GM12878 (cell line): ENCODE measurements around the gene SNAP29. TPM values are rescaled to one million over a fixed set of nuclear protein-coding genes. Genes with fewer than 3 reads are reported as not detected.

Experiments used
- ATAC-seq: fragments of 200-7000 bp; cut with Tn5 transposase; 3 replicates; pipeline ENCODE4 v1.9.1; 2020; ENCODE audit warnings: mild to moderate bottlenecking, moderate library complexity
- BruUV-seq: library from RNA; stranded (reverse); fragments of 400-500 nt; replicated peaks from 2 replicates; lab custom pipeline; 2021; lab: Mats Ljungman, UMichigan
- CTCF ChIA-PET: fragments of 300-600 bp; sonication (Branson Sonifier 250); formaldehyde crosslinking; extraction: SDS; loops from one replicate; lab custom pipeline; 2021; ENCODE audit warnings: inconsistent platforms; lab: Yijun Ruan, JAX
- POLR2A ChIA-PET: fragments of 350-600 bp; formaldehyde crosslinking; extraction: SDS; loops from one replicate; lab custom pipeline; 2021; ENCODE audit warnings: inconsistent platforms; lab: Charles Lee
- RAD21 ChIA-PET: fragments of 300-600 bp; sonication (Branson Sonifier 250); formaldehyde crosslinking; loops from one replicate; lab custom pipeline; 2023; ENCODE audit warnings: antibody characterized with exemption; ENCODE audit not compliant: unreplicated experiment; lab: Charles Lee
- SMC1A ChIA-PET: fragments of 300-600 bp; sonication (Branson Sonifier 250); formaldehyde crosslinking; loops from one replicate; lab custom pipeline; 2023; ENCODE audit not compliant: unreplicated experiment, uncharacterized antibody; lab: Charles Lee
- DNase-seq: peaks from one replicate; pipeline ENCODE4 v3.0.0-alpha.2; 2011; ENCODE audit warnings: low read depth, low spot score
- FAIRE-seq: peaks from 3 replicates; lab custom pipeline; 2011; peaks lifted over from hg19 to GRCh38; lab: Jason Lieb, UNC
- H2AFZ ChIP-seq: 2 replicates; pipeline ENCODE4 v1.6.0; 2011; ENCODE audit warnings: low read depth, low read length, control low read depth; ENCODE audit not compliant: control insufficient read depth
- H3K27ac ChIP-seq: 2 replicates; pipeline ENCODE4 v1.5.1; 2011; ENCODE audit warnings: control low read depth; ENCODE audit not compliant: control insufficient read depth, insufficient read depth
- H3K27me3 ChIP-seq, 2 experiments: replicated peaks in 1 of 2; 2 replicates each; pipeline versions ENCODE4 v1.6.0 to v1.6.1; 2011; ENCODE audit warnings: low read length in 1 of 2; ENCODE audit not compliant: control insufficient read depth in 2 of 2, insufficient read depth in 2 of 2
- H3K36me3 ChIP-seq, 2 experiments: 2 replicates each; pipeline ENCODE4 v1.5.1; 2011; ENCODE audit warnings: low read length in 1 of 2; ENCODE audit not compliant: control insufficient read depth in 2 of 2, insufficient read depth in 2 of 2
- H3K4me1 ChIP-seq: 2 replicates; pipeline ENCODE4 v1.6.1; 2011; ENCODE audit warnings: mild to moderate bottlenecking, low read length, moderate library complexity, mixed read lengths; ENCODE audit not compliant: control insufficient read depth, insufficient read depth
- H3K4me2 ChIP-seq: 2 replicates; pipeline ENCODE4 v1.6.0; 2011; ENCODE audit warnings: control low read depth; ENCODE audit not compliant: control insufficient read depth, insufficient read depth
- H3K4me3 ChIP-seq: fragments of 200-600 bp; sonication (generic); 2 replicates; pipeline ENCODE4 v1.5.1; 2016
- H3K79me2 ChIP-seq: 2 replicates; pipeline ENCODE4 v1.6.0; 2011; ENCODE audit warnings: low read length; ENCODE audit not compliant: control insufficient read depth, insufficient read depth
- H3K9ac ChIP-seq: 2 replicates; pipeline ENCODE4 v1.8.0; 2011; ENCODE audit warnings: low read length, control low read depth, mixed read lengths; ENCODE audit not compliant: control insufficient read depth, insufficient read depth
- H3K9me3 ChIP-seq: replicated peaks from 3 replicates; pipeline ENCODE4 v1.5.1; 2011; ENCODE audit warnings: mild to moderate bottlenecking, low read length; ENCODE audit not compliant: control insufficient read depth, insufficient read depth
- H4K20me1 ChIP-seq: 2 replicates; pipeline ENCODE4 v1.6.0; 2011; ENCODE audit not compliant: control insufficient read depth, insufficient read depth
- BRCA1 ChIP-seq: IDR thresholded peaks from 2 replicates; pipeline ENCODE4 v1.6.1; 2011; ENCODE audit warnings: low read depth, low read length, improper control_type of control experiment
- HDGF ChIP-seq: fragments of 450-650 bp; IDR thresholded peaks from 2 replicates; pipeline ENCODE4 v1.6.1; 2016; ENCODE audit warnings: antibody characterized with exemption
- IKZF1 ChIP-seq: fragments of 450-650 bp; conservative IDR thresholded peaks from 2 replicates; pipeline ENCODE4 v1.6.1; 2017; ENCODE audit warnings: antibody characterized with exemption, mild to moderate bottlenecking
- JUND ChIP-seq: IDR thresholded peaks from 2 replicates; pipeline ENCODE4 v1.6.1; 2012; ENCODE audit warnings: low read depth, mild to moderate bottlenecking, low read length, improper control_type of control experiment, moderate library complexity
- SIX5 ChIP-seq: IDR thresholded peaks from 2 replicates; pipeline ENCODE4 v1.6.1; 2011; ENCODE audit warnings: mild to moderate bottlenecking, low read depth, low read length, moderate library complexity; ENCODE audit not compliant: severe bottlenecking
- SREBF1 ChIP-seq: IDR thresholded peaks from 2 replicates; pipeline ENCODE4 v1.6.1; 2012; ENCODE audit warnings: mild to moderate bottlenecking, low read length
- TAF1 ChIP-seq: IDR thresholded peaks from 2 replicates; pipeline ENCODE4 v1.6.1; 2011; ENCODE audit warnings: mild to moderate bottlenecking, low read depth, low read length, borderline replicate concordance
- TCF3 ChIP-seq: IDR thresholded peaks from 2 replicates; pipeline ENCODE4 v1.6.1; 2012; ENCODE audit warnings: low read depth, mild to moderate bottlenecking, low read length, borderline replicate concordance; ENCODE audit not compliant: insufficient read depth
- ZZZ3 ChIP-seq: IDR thresholded peaks from 2 replicates; pipeline ENCODE4 v1.6.1; 2011; ENCODE audit warnings: low read depth; ENCODE audit not compliant: control insufficient read depth, insufficient read length
- WGBS: methylation state at CpG from one replicate; pipeline ENCODE4 v1.1.6; 2016; ENCODE audit warnings: low lambda C conversion rate; ENCODE audit not compliant: insufficient replicate concordance, insufficient coverage; ENCODE audit errors: missing lambda C conversion rate; 5-methylcytosine and 5-hydroxymethylcytosine counted together
- in situ Hi-C: fragments of 300-500 bp; cut with MboI; formaldehyde crosslinking; loops from 9 replicates; pipeline ENCODE4 v1.14.3; 2018; ENCODE audit warnings: mixed read lengths
- intact Hi-C: fragments of 100-400 bp; cut with micrococcal nuclease; formaldehyde crosslinking; loops from one replicate; pipeline ENCODE4 v1.14.2; 2022; ENCODE audit not compliant: unreplicated experiment
- polyA plus RNA-seq, 11 experiments: library from polyadenylated mRNA; depleted of rRNA in 4 of 11; unstranded in 6 of 11; stranded (reverse) in 5 of 11; fragments of >200 nt; fragmentation: Nextera tagmentation in 4 of 11; fragmentation: Illumina TruSeq in 1 of 11; extraction: Ambion mirVana in 4 of 11; extraction: Trizol in 1 of 11; gene quantifications; 1 replicate in 1 of 11; 2 replicates in 10 of 11; pipeline versions ENCODE4 v1.2.1 to v1.2.3, GENCODE V29; 2011 to 2016; ENCODE audit warnings: inconsistent platforms in 2 of 11, missing spikeins in 2 of 11, low read depth in 1 of 11
- total RNA-seq, 4 experiments: library from RNA; depleted of rRNA in 3 of 4; stranded (reverse); fragments of >200 nt in 3 of 4; fragmentation: Illumina TruSeq in 1 of 4; extraction: Trizol in 1 of 4; gene quantifications; 2 replicates each; pipeline versions ENCODE4 v1.2.1 to v1.2.3, GENCODE V29; 2013 to 2021
- TF ChIP-seq, protein P1 (sequence below): fragments of 450-650 bp; IDR thresholded peaks from 2 replicates; pipeline ENCODE4 v1.6.1; 2017; ENCODE audit warnings: mild to moderate bottlenecking, low read depth, inconsistent platforms; ENCODE audit not compliant: poor library complexity, severe bottlenecking
- TF ChIP-seq, protein P2 (sequence below): fragments of 450-650 bp; IDR thresholded peaks from 2 replicates; pipeline ENCODE4 v1.6.1; 2017; ENCODE audit warnings: mild to moderate bottlenecking, moderate library complexity
- TF ChIP-seq, protein P3 (sequence below): fragments of 450-650 bp; IDR thresholded peaks from 2 replicates; pipeline ENCODE4 v1.6.1; 2017; ENCODE audit warnings: low read depth, mild to moderate bottlenecking, moderate library complexity

The SNAP29 gene
- total and polyA plus RNA-seq, 10 of the 15 experiments (the other 5 are each of a cell fraction or from before 2014, with no cell fraction given): 4.7 to 45.7 (median 27.9) TPM

DNA sequence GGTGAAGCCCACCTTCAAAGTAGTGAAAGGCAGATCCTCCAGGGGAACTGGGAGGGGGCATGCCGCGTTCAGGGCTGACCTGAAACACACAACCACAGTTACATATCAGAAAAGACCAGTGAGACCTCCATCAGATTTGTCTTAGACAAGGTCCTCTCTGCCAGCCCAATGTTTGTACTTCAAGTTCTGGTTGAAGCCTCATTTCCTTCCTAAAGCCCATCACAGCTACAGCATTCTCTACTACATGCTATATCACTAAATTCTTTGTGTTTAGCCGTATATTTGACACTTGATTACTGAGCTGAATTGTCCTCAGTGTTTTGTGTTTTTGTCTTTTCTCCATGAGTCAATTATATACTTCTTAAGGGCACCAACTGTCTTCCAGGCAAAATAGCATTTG, 40.3 kb upstream of the SNAP29 start:
- no peak overlapping the region for H2AFZ ChIP-seq
- H3K36me3 ChIP-seq: peaks cover 10 to 11% of the 10 kb centered on the region in 2 experiments; a peak in 3 of 4 replicates
- no peak overlapping the region for H3K4me2 ChIP-seq
- no peak overlapping the region for H3K4me3 ChIP-seq
- DNase-seq: no peak
- no TSS peak for BruUV-seq
- H3K9me3 ChIP-seq: no peaks in the 10 kb centered on the region
- 99% methylated on average over 3 of the region's 3 CpGs for WGBS
- H3K27me3 ChIP-seq: no peaks in the 10 kb centered on the region
- no peak for FAIRE-seq
- SMC1A ChIA-PET: interaction anchor here (0.6 kb wide), 1 partner anchor 854 kb away, joined by 3 read pairs; no protein-coding TSS in a partner anchor
- no peak for ATAC-seq
- POLR2A ChIA-PET: no interaction called here
- no peak overlapping the region for H3K27ac ChIP-seq
- CTCF ChIA-PET: no interaction called here
- intact Hi-C loops (no loop called here), in situ Hi-C loops (no loop called here)
- H3K9ac ChIP-seq: no peak overlapping the region
- no peaks in the 10 kb centered on the region for H4K20me1 ChIP-seq
- no peaks in the 10 kb centered on the region for H3K4me1 ChIP-seq
- H3K79me2 ChIP-seq: no peaks in the 10 kb centered on the region
- RAD21 ChIA-PET: no interaction called here
- no peak for TF ChIP-seq SIX5
- no peak for TF ChIP-seq IKZF1
- TF ChIP-seq, protein P1, sequence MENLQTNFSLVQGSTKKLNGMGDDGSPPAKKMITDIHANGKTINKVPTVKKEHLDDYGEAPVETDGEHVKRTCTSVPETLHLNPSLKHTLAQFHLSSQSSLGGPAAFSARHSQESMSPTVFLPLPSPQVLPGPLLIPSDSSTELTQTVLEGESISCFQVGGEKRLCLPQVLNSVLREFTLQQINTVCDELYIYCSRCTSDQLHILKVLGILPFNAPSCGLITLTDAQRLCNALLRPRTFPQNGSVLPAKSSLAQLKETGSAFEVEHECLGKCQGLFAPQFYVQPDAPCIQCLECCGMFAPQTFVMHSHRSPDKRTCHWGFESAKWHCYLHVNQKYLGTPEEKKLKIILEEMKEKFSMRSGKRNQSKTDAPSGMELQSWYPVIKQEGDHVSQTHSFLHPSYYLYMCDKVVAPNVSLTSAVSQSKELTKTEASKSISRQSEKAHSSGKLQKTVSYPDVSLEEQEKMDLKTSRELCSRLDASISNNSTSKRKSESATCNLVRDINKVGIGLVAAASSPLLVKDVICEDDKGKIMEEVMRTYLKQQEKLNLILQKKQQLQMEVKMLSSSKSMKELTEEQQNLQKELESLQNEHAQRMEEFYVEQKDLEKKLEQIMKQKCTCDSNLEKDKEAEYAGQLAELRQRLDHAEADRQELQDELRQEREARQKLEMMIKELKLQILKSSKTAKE: no peak
- TF ChIP-seq, protein P2, sequence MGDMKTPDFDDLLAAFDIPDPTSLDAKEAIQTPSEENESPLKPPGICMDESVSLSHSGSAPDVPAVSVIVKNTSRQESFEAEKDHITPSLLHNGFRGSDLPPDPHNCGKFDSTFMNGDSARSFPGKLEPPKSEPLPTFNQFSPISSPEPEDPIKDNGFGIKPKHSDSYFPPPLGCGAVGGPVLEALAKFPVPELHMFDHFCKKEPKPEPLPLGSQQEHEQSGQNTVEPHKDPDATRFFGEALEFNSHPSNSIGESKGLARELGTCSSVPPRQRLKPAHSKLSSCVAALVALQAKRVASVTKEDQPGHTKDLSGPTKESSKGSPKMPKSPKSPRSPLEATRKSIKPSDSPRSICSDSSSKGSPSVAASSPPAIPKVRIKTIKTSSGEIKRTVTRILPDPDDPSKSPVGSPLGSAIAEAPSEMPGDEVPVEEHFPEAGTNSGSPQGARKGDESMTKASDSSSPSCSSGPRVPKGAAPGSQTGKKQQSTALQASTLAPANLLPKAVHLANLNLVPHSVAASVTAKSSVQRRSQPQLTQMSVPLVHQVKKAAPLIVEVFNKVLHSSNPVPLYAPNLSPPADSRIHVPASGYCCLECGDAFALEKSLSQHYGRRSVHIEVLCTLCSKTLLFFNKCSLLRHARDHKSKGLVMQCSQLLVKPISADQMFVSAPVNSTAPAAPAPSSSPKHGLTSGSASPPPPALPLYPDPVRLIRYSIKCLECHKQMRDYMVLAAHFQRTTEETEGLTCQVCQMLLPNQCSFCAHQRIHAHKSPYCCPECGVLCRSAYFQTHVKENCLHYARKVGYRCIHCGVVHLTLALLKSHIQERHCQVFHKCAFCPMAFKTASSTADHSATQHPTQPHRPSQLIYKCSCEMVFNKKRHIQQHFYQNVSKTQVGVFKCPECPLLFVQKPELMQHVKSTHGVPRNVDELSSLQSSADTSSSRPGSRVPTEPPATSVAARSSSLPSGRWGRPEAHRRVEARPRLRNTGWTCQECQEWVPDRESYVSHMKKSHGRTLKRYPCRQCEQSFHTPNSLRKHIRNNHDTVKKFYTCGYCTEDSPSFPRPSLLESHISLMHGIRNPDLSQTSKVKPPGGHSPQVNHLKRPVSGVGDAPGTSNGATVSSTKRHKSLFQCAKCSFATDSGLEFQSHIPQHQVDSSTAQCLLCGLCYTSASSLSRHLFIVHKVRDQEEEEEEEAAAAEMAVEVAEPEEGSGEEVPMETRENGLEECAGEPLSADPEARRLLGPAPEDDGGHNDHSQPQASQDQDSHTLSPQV: no peak
- TF ChIP-seq HDGF: no peak
- TF ChIP-seq, protein P3, sequence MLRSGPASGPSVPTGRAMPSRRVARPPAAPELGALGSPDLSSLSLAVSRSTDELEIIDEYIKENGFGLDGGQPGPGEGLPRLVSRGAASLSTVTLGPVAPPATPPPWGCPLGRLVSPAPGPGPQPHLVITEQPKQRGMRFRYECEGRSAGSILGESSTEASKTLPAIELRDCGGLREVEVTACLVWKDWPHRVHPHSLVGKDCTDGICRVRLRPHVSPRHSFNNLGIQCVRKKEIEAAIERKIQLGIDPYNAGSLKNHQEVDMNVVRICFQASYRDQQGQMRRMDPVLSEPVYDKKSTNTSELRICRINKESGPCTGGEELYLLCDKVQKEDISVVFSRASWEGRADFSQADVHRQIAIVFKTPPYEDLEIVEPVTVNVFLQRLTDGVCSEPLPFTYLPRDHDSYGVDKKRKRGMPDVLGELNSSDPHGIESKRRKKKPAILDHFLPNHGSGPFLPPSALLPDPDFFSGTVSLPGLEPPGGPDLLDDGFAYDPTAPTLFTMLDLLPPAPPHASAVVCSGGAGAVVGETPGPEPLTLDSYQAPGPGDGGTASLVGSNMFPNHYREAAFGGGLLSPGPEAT: no peak
- no peak for TF ChIP-seq ZZZ3
- TF ChIP-seq TAF1: no peak
- TF ChIP-seq JUND: no peak
- TF ChIP-seq TCF3: no peak
- TF ChIP-seq SREBF1: no peak
- no peak for TF ChIP-seq BRCA1
